H1 (cell line): ENCODE data around the gene CEP170. TPM values are rescaled to one million over a fixed set of nuclear protein-coding genes. Genes with fewer than 3 reads are reported as not detected.

ENCODE experiments used
- CTCF ChIA-PET: fragments of 300-600 bp; sonication (Branson Sonifier 250); formaldehyde crosslinking; loops from one replicate; lab custom pipeline; 2021; ENCODE audit not compliant: partially characterized antibody; lab: Charles Lee
- POLR2A ChIA-PET: fragments of 300-600 bp; sonication (Branson Sonifier 250); formaldehyde crosslinking; loops from one replicate; lab custom pipeline; 2021; ENCODE audit warnings: inconsistent platforms; ENCODE audit not compliant: partially characterized antibody; lab: Charles Lee
- DNase-seq, 2 experiments: peaks; one replicate each; pipeline versions ENCODE4 v3.0.0 to v3.0.0-alpha.2; 2010 to 2022; ENCODE audit warnings: low spot score in 2 of 2, low read depth in 1 of 2, mixed read lengths in 1 of 2
- FAIRE-seq: peaks from 2 replicates; lab custom pipeline; 2011; peaks lifted over from hg19 to GRCh38; lab: Jason Lieb, UNC
- H2AFZ ChIP-seq: 2 replicates; pipeline ENCODE4 v1.8.1; 2012; ENCODE audit warnings: low read length, inconsistent platforms
- H2AK5ac ChIP-seq: 2 replicates; pipeline ENCODE4 v1.6.1; 2013; ENCODE audit warnings: low read depth, low read length
- H2BK120ac ChIP-seq: replicated peaks from 2 replicates; pipeline ENCODE3; 2013; ENCODE audit warnings: low read depth, low read length, inconsistent platforms
- H2BK12ac ChIP-seq: 2 replicates; pipeline ENCODE4 v1.6.1; 2013; ENCODE audit warnings: low read depth, low read length
- H2BK15ac ChIP-seq: 2 replicates; pipeline ENCODE4 v1.6.1; 2013; ENCODE audit warnings: low read length
- H2BK20ac ChIP-seq: 2 replicates; pipeline ENCODE4 v1.6.1; 2013; ENCODE audit warnings: low read length
- H2BK5ac ChIP-seq: 2 replicates; pipeline ENCODE4 v1.6.1; 2013; ENCODE audit warnings: low read depth, low read length
- H3K14ac ChIP-seq: 2 replicates; pipeline ENCODE4 v1.6.1; 2013; ENCODE audit warnings: inconsistent platforms; ENCODE audit not compliant: insufficient read length
- H3K18ac ChIP-seq: 2 replicates; pipeline ENCODE4 v1.6.1; 2013; ENCODE audit warnings: low read length; ENCODE audit errors: extremely low read depth
- H3K23ac ChIP-seq: 2 replicates; pipeline ENCODE4 v1.6.1; 2013; ENCODE audit warnings: inconsistent platforms; ENCODE audit not compliant: insufficient read length
- H3K23me2 ChIP-seq: 2 replicates; pipeline ENCODE4 v1.6.1; 2013; ENCODE audit warnings: low read depth, low read length
- H3K27ac ChIP-seq: 2 replicates; pipeline ENCODE4 v1.6.1; 2011; ENCODE audit warnings: low read depth, low read length, inconsistent platforms
- H3K27me3 ChIP-seq, 4 experiments: replicated peaks in 1 of 4; 1 replicate in 1 of 4; 2 replicates in 3 of 4; pipeline versions ENCODE4 v1.6.1 to v1.8.1; 2011 to 2013; ENCODE audit warnings: low read length in 3 of 4, mild to moderate bottlenecking in 3 of 4, inconsistent platforms in 2 of 4, mixed read lengths in 2 of 4, moderate library complexity in 1 of 4; ENCODE audit not compliant: control insufficient read depth in 3 of 4, insufficient read depth in 3 of 4; ENCODE audit errors: extremely low read depth in 1 of 4
- H3K36me3 ChIP-seq, 4 experiments: 2 replicates each; pipeline versions ENCODE4 v1.6.1 to v1.8.1; 2011 to 2013; ENCODE audit warnings: mild to moderate bottlenecking in 4 of 4, low read length in 3 of 4, moderate library complexity in 2 of 4, control low read depth in 1 of 4, inconsistent platforms in 1 of 4; ENCODE audit not compliant: insufficient read depth in 4 of 4, control insufficient read depth in 2 of 4
- H3K4ac ChIP-seq: replicated peaks from 2 replicates; pipeline ENCODE3; 2013; ENCODE audit warnings: low read length, low read depth, mixed read lengths, inconsistent platforms; ENCODE audit not compliant: insufficient read length
- H3K4me1 ChIP-seq, 4 experiments: replicated peaks in 1 of 4; 1 replicate in 1 of 4; 2 replicates in 3 of 4; pipeline versions ENCODE4 v1.6.1 to v1.8.1; 2011 to 2013; ENCODE audit warnings: low read length in 3 of 4, inconsistent platforms in 2 of 4, mixed read lengths in 1 of 4; ENCODE audit not compliant: insufficient read depth in 4 of 4, control insufficient read depth in 3 of 4
- H3K4me2 ChIP-seq, 2 experiments: 2 replicates each; pipeline versions ENCODE4 v1.6.1 to v1.8.1; 2011 to 2013; ENCODE audit warnings: low read depth in 2 of 2, low read length in 2 of 2, control low read depth in 1 of 2, inconsistent platforms in 1 of 2, mild to moderate bottlenecking in 1 of 2; ENCODE audit not compliant: insufficient read depth in 1 of 2
- H3K4me3 ChIP-seq, 4 experiments: fragments of 200-600, 300-600 bp in 1 of 4; sonication (generic), shearing (Covaris generic), sonication (Bioruptor Twin) in 1 of 4; 2 replicates each; pipeline versions ENCODE4 v1.5.1 to v1.8.1; 2011 to 2016; ENCODE audit warnings: low read length in 4 of 4, low read depth in 3 of 4, control low read depth in 2 of 4, inconsistent platforms in 2 of 4, mild to moderate bottlenecking in 2 of 4, mixed read lengths in 1 of 4, moderate library complexity in 1 of 4; ENCODE audit not compliant: insufficient read depth in 2 of 4; ENCODE audit errors: extremely low read depth in 1 of 4
- H3K56ac ChIP-seq: replicated peaks from 2 replicates; pipeline ENCODE3; 2013; ENCODE audit warnings: low read depth, mild to moderate bottlenecking, mixed read lengths, low read length, inconsistent platforms; ENCODE audit not compliant: insufficient read length
- H3K79me1 ChIP-seq: 2 replicates; pipeline ENCODE4 v1.6.1; 2013; ENCODE audit warnings: low read depth, low read length, control low read depth
- H3K79me2 ChIP-seq, 2 experiments: 2 replicates each; pipeline versions ENCODE4 v1.6.1 to v1.8.1; 2012 to 2013; ENCODE audit warnings: low read length in 2 of 2, mild to moderate bottlenecking in 2 of 2, inconsistent platforms in 1 of 2; ENCODE audit not compliant: insufficient read depth in 2 of 2, control insufficient read depth in 1 of 2
- H3K9ac ChIP-seq, 4 experiments: replicated peaks in 1 of 4; 1 replicate in 1 of 4; 2 replicates in 3 of 4; pipeline versions ENCODE4 v1.6.1 to v1.8.1; 2011 to 2013; ENCODE audit warnings: low read depth in 3 of 4, low read length in 3 of 4, control low read depth in 2 of 4, mild to moderate bottlenecking in 2 of 4, moderate library complexity in 2 of 4, inconsistent platforms in 1 of 4; ENCODE audit errors: extremely low read depth in 1 of 4
- H3K9me3 ChIP-seq, 2 experiments: 2 replicates each; pipeline versions ENCODE4 v1.6.1 to v1.8.1; 2012 to 2013; ENCODE audit warnings: mild to moderate bottlenecking in 2 of 2, moderate library complexity in 2 of 2, control low read depth in 1 of 2, inconsistent platforms in 1 of 2, low read depth in 1 of 2, low read length in 1 of 2, mixed read lengths in 1 of 2; ENCODE audit not compliant: insufficient read depth in 2 of 2
- H4K20me1 ChIP-seq, 2 experiments: replicated peaks in 1 of 2; 2 replicates each; pipeline versions ENCODE3 to v1.8.1; 2011 to 2013; ENCODE audit warnings: inconsistent platforms in 2 of 2, low read length in 2 of 2, mild to moderate bottlenecking in 1 of 2; ENCODE audit not compliant: insufficient read depth in 2 of 2, control insufficient read depth in 1 of 2
- H4K5ac ChIP-seq: 2 replicates; pipeline ENCODE4 v1.6.1; 2013; ENCODE audit warnings: low read length, low read depth, mixed read lengths, inconsistent platforms; ENCODE audit not compliant: insufficient read length
- H4K8ac ChIP-seq: 2 replicates; pipeline ENCODE4 v1.8.0; 2013; ENCODE audit warnings: mild to moderate bottlenecking, moderate library complexity, low read length, inconsistent platforms; ENCODE audit not compliant: insufficient read depth; ENCODE audit errors: extremely low read depth
- H4K91ac ChIP-seq: replicated peaks from 2 replicates; pipeline ENCODE3; 2013; ENCODE audit warnings: low read length, mixed read lengths, inconsistent platforms; ENCODE audit not compliant: insufficient read length
- BACH1 ChIP-seq: IDR thresholded peaks from 2 replicates; pipeline ENCODE4 v1.6.1; 2012; ENCODE audit warnings: low read length, improper control_type of control experiment
- BRCA1 ChIP-seq: IDR thresholded peaks from 2 replicates; pipeline ENCODE4 v1.6.1; 2012; ENCODE audit warnings: low read depth, low read length, improper control_type of control experiment
- CBX5 ChIP-seq: fragments of 300-800, 300-1000 bp; sonication (generic); IDR thresholded peaks from 2 replicates; pipeline ENCODE4 v1.7.1; 2016; ENCODE audit warnings: antibody characterized with exemption, low read length, low read depth
- CEBPB ChIP-seq: IDR thresholded peaks from 2 replicates; pipeline ENCODE4 v1.6.1; 2012; ENCODE audit warnings: low read depth, low read length
- KDM5A ChIP-seq: fragments of 200-600 bp; IDR thresholded peaks from 2 replicates; pipeline ENCODE4 v1.7.1; 2012; ENCODE audit warnings: mild to moderate bottlenecking, low read length, inconsistent platforms, mixed read lengths
- NRF1 ChIP-seq: IDR thresholded peaks from 2 replicates; pipeline ENCODE4 v1.6.1; 2011; ENCODE audit warnings: mild to moderate bottlenecking, low read depth, low read length, improper control_type of control experiment
- POLR2A ChIP-seq, 2 experiments: IDR thresholded peaks; 1 replicate in 1 of 2; 2 replicates in 1 of 2; pipeline ENCODE4 v1.6.1; 2011; ENCODE audit warnings: low read depth in 2 of 2, low read length in 2 of 2, mild to moderate bottlenecking in 2 of 2; ENCODE audit errors: control extremely low read depth in 1 of 2
- RFX5 ChIP-seq: IDR thresholded peaks from 2 replicates; pipeline ENCODE4 v1.6.1; 2011; ENCODE audit warnings: low read depth, low read length, improper control_type of control experiment, borderline replicate concordance
- SIRT6 ChIP-seq: IDR thresholded peaks from one replicate; pipeline ENCODE4 v1.7.1; 2012; ENCODE audit warnings: low read length, inconsistent platforms
- SP2 ChIP-seq: IDR thresholded peaks from 2 replicates; pipeline ENCODE4 v1.6.1; 2012; ENCODE audit warnings: mild to moderate bottlenecking, low read length, inconsistent platforms
- SUZ12 ChIP-seq: fragments of 200-600 bp; sonication (generic); IDR thresholded peaks from 2 replicates; pipeline ENCODE4 v1.6.1; 2012; ENCODE audit warnings: mild to moderate bottlenecking, inconsistent platforms, low read length, moderate library complexity, mixed read lengths
- TCF12 ChIP-seq: IDR thresholded peaks from 2 replicates; pipeline ENCODE4 v1.6.1; 2011; ENCODE audit warnings: low read depth, mild to moderate bottlenecking, low read length
- YY1 ChIP-seq: IDR thresholded peaks from 2 replicates; pipeline ENCODE4 v1.6.1; 2011; ENCODE audit warnings: low read depth, mild to moderate bottlenecking, low read length
- WGBS, 2 experiments: shearing (Covaris generic) in 1 of 2; methylation state at CpG; one replicate each; pipeline versions ENCODE4 v1.1.6 to v1.1.7; 2013 to 2015; ENCODE audit warnings: low lambda C conversion rate in 2 of 2, mixed read lengths in 2 of 2, inconsistent platforms in 1 of 2, low coverage in 1 of 2, missing lambda C conversion rate in 1 of 2; ENCODE audit not compliant: insufficient replicate concordance in 2 of 2, insufficient coverage in 1 of 2, insufficient read length in 1 of 2; ENCODE audit errors: extremely low coverage in 1 of 2, missing lambda C conversion rate in 1 of 2; 5-methylcytosine and 5-hydroxymethylcytosine counted together
- polyA plus RNA-seq, 7 experiments: library from polyadenylated mRNA; depleted of rRNA in 3 of 7; stranded (reverse) in 5 of 7; unstranded in 2 of 7; fragments of >200 nt in 5 of 7; fragments of 200-250 nt in 2 of 7; gene quantifications; 1 replicate in 5 of 7; 2 replicates in 1 of 7; 4 replicates in 1 of 7; pipeline versions ENCODE4 v1.2.1 to v1.2.3, GENCODE V29; 2011 to 2013; ENCODE audit warnings: missing spikeins in 2 of 7, mixed read lengths in 2 of 7
- total RNA-seq: library from RNA; stranded (reverse); fragmentation: NEBNext Ultra II Directional; extraction: Animal tissue kit (Norgen Biotek cat#: 25700); gene quantifications from 2 replicates; pipeline ENCODE4 v1.2.1, GENCODE V29; 2021
- TF ChIP-seq, protein P1 (sequence below): IDR thresholded peaks from 2 replicates; pipeline ENCODE4 v1.6.1; 2012; ENCODE audit warnings: inconsistent platforms

The CEP170 gene
- total and polyA plus RNA-seq, 2 of the 8 experiments (the other 6 are each of a cell fraction or from before 2014, with no cell fraction given): 33.1 to 97.2 TPM

DNA sequence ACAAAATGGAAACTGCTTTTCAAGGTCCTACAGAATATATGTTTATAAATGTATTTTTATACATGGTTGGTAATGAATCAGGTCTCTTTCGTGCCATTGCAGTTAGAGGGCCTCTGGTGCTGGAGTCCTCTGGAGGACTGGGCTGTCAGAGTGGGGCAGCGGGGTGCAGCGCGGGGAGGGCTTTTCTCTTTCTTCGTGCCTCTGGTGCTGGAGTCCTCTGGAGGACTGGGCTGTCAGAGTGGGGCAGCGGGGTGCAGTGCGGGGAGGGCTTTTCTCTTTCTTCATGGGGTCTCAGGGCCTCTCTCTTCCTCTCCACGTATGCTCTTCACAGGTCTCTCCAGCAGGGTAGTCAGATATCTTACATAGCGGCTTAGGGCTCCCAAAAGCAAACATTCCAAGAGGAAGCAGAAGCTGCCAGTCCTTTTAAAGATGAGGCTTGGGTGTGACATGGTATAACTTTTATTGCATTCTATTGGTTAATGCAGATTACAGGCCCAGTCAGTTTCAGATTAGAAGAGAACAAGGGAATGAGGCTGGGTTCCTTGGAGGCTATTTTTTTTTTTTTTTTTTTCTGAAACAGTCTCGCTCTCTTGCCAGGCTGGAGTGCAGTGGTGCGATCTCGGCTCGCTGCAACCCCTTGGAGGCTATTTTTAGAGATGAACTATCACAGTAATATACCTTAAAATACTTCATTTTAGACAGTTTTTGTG, 13.8 kb upstream of the CEP170 start:
- Histone ChIP-seq H4K20me1 (no peaks in the 10 kb centered on the region), H3K4me3 (no peak overlapping the region), H3K79me2 (no peaks in the 10 kb centered on the region), H2BK20ac (no peak overlapping the region), H3K9me3 (no peaks in the 10 kb centered on the region), H4K5ac (no peak overlapping the region), H3K4me1 (peaks cover 0 to 10% (median 3%) of the 10 kb centered on the region in 4 experiments; a peak in 3 of 7 replicates), H2BK12ac (no peak overlapping the region), H2BK5ac (no peak overlapping the region), H2BK120ac (no peak overlapping the region), H3K18ac (no peak overlapping the region), H3K4me2 (no peak overlapping the region), H3K56ac (no peak overlapping the region), H3K14ac (no peak overlapping the region), H2AK5ac (no peak overlapping the region), H3K9ac (no peak overlapping the region), H3K79me1 (no peaks in the 10 kb centered on the region), H3K36me3 (no peaks in the 10 kb centered on the region), H3K27me3 (no peaks in the 10 kb centered on the region), H4K91ac (no peak overlapping the region), H2AFZ (no peak overlapping the region), H2BK15ac (no peak overlapping the region), H3K4ac (no peak overlapping the region), H3K27ac (no peak overlapping the region), H3K23me2 (no peaks in the 10 kb centered on the region), H3K23ac (no peak overlapping the region), H4K8ac (no peak overlapping the region)
- POLR2A ChIA-PET: no interaction called here
- FAIRE-seq (no peak), DNase-seq (no peak)
- WGBS, 2 experiments: 80% methylated on average over 13 of the region's 13 CpGs; no CpG with 5 or more reads in 1 of the 2 experiments
- TF ChIP-seq SP2 (no peak), KDM5A (no peak), BACH1 (no peak), SIRT6 (no peak), BRCA1 (no peak), TCF12 (no peak), CBX5 (no peak), CEBPB (no peak), YY1 (no peak), RFX5 (no peak), SUZ12 (no peak), NRF1 (no peak), POLR2A (IDR thresholded peaks at IDR 0.05; ENCODE audit: control extremely low read depth in 1 of 2, low read depth in 2 of 2, low read length in 2 of 2) (no peak)
- TF ChIP-seq, protein P1, sequence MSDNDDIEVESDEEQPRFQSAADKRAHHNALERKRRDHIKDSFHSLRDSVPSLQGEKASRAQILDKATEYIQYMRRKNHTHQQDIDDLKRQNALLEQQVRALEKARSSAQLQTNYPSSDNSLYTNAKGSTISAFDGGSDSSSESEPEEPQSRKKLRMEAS: no peak
- CTCF ChIA-PET: interaction anchor here (0.7 kb wide), 1 partner anchor 26 kb away, joined by 3 read pairs; no protein-coding TSS in a partner anchor
